T-cell (primary cell): ENCODE measurements around the gene REELD1. TPM values are rescaled to one million over a fixed set of nuclear protein-coding genes. Genes with fewer than 3 reads are reported as not detected.

ENCODE experiments used
- ATAC-seq, 4 experiments: fragments of 200-7000 bp in 3 of 4; fragments of 150-1000 bp in 1 of 4; cut with Tn5 transposase; replicated peaks in 1 of 4; 1 replicate in 3 of 4; 2 replicates in 1 of 4; pipeline ENCODE4 v1.10.0; 2021; ENCODE audit warnings: moderate library complexity in 3 of 4, mild to moderate bottlenecking in 2 of 4, moderate number of reproducible peaks in 1 of 4
- CTCF ChIA-PET, 2 donors: fragments of 300-600 bp; sonication (Branson Sonifier 250); formaldehyde crosslinking; loops; one replicate each; lab custom pipeline; 2022; ENCODE audit warnings: antibody characterized with exemption in 2 of 2; lab: Charles Lee
- POLR2A ChIA-PET, 2 donors: fragments of 300-600 bp; sonication (Branson Sonifier 250); formaldehyde crosslinking; loops; one replicate each; lab custom pipeline; 2022; ENCODE audit warnings: antibody characterized with exemption in 2 of 2; lab: Charles Lee
- DNase-seq, 35 experiments: peaks; one replicate each; pipeline versions ENCODE4 v3.0.0 to v3.0.0-alpha.2; 2013 to 2023
- H3K27ac ChIP-seq: one replicate; pipeline ENCODE4 v1.5.1; 2013; ENCODE audit warnings: low read length
- H3K27me3 ChIP-seq, 2 experiments: replicated peaks in 1 of 2; 1 replicate in 1 of 2; 2 replicates in 1 of 2; pipeline versions ENCODE4 v1.6.1 to v1.7.0; 2013; ENCODE audit warnings: low read length in 1 of 2, mixed read lengths in 1 of 2; ENCODE audit not compliant: control insufficient read depth in 2 of 2, insufficient read depth in 2 of 2; ENCODE audit errors: extremely low read depth in 1 of 2
- H3K36me3 ChIP-seq, 2 donors: 1 replicate in 1 of 2; 2 replicates in 1 of 2; pipeline versions ENCODE4 v1.6.1 to v1.7.0; 2013; ENCODE audit warnings: low read length in 1 of 2; ENCODE audit not compliant: control insufficient read depth in 2 of 2, insufficient read depth in 1 of 2; ENCODE audit errors: extremely low read depth in 1 of 2
- H3K4me1 ChIP-seq, 2 experiments: 1 replicate in 1 of 2; 2 replicates in 1 of 2; pipeline versions ENCODE4 v1.6.1 to v1.7.0; 2013; ENCODE audit warnings: low read length in 2 of 2, mixed read lengths in 1 of 2; ENCODE audit not compliant: insufficient read depth in 2 of 2, control insufficient read depth in 1 of 2; ENCODE audit errors: extremely low read depth in 1 of 2
- H3K4me3 ChIP-seq, 2 donors: 1 replicate in 1 of 2; 2 replicates in 1 of 2; pipeline versions ENCODE4 v1.5.1 to v1.7.0; 2013; ENCODE audit warnings: mild to moderate bottlenecking in 2 of 2, low read length in 1 of 2, moderate library complexity in 1 of 2; ENCODE audit not compliant: control insufficient read depth in 1 of 2; ENCODE audit errors: extremely low read depth in 1 of 2
- H3K9me3 ChIP-seq: 2 replicates; pipeline ENCODE4 v1.7.0; 2013
- H3K27ac Mint-ChIP-seq, 2 donors: one replicate each; pipeline ENCODE4 v1.8.0; 2020 to 2021; ENCODE audit warnings: mild to moderate bottlenecking in 2 of 2, mixed read lengths in 2 of 2
- H3K27me3 Mint-ChIP-seq, 2 donors: one replicate each; pipeline ENCODE4 v1.8.0; 2021 to 2022; ENCODE audit warnings: mixed read lengths in 2 of 2
- H3K36me3 Mint-ChIP-seq: one replicate; pipeline ENCODE4 v1.8.0; 2021; ENCODE audit warnings: mixed read lengths
- H3K4me1 Mint-ChIP-seq, 3 donors: one replicate each; pipeline ENCODE4 v1.8.0; 2020 to 2022; ENCODE audit warnings: mixed read lengths in 3 of 3, mild to moderate bottlenecking in 1 of 3
- H3K4me3 Mint-ChIP-seq, 3 donors: one replicate each; pipeline ENCODE4 v1.8.0; 2020 to 2022; ENCODE audit warnings: mild to moderate bottlenecking in 3 of 3, mixed read lengths in 3 of 3, moderate library complexity in 3 of 3
- H3K9me3 Mint-ChIP-seq, 3 donors: one replicate each; pipeline ENCODE4 v1.8.0; 2020 to 2022; ENCODE audit warnings: mixed read lengths in 3 of 3
- WGBS: methylation state at CpG from one replicate; pipeline ENCODE4 v1.1.5; 2013; ENCODE audit warnings: missing lambda C conversion rate; ENCODE audit not compliant: insufficient coverage; 5-methylcytosine and 5-hydroxymethylcytosine counted together
- total RNA-seq, 35 experiments: library from RNA in 6 of 35; stranded (reverse) in 6 of 35; fragments of 120-200 nt in 1 of 35; gene quantifications; one replicate each; pipeline versions ENCODE4 v1.2.1 to v1.2.4 and lab custom pipeline; 2013 to 2026

The REELD1 gene
- total RNA-seq, 5 donors from 2014 or later (not counting 1 experiment from before 2014, with no cell fraction given) = 0.65 to 2.0 (median 1.4) TPM

- Histone ChIP-seq H3K36me3 (peaks cover 0 to 8% of the 10 kb centered on the region in 2 donors), H3K27ac (no peak overlapping the region), H3K4me1 (peaks cover 9 to 17% of the 10 kb centered on the region in 2 experiments), H3K27me3 (no peaks in the 10 kb centered on the region), H3K4me3 (no peak overlapping the region), H3K9me3 (no peaks in the 10 kb centered on the region)
- Mint-ChIP-seq H3K4me1 (peaks cover 67 to 70% (median 68%) of the 10 kb centered on the region in 3 donors), H3K4me3 (peak overlapping the region; percentile 0 to 87 (median 15)), H3K27ac (no peak overlapping the region), H3K27me3 (no peaks in the 10 kb centered on the region), H3K36me3 (no peaks in the 10 kb centered on the region), H3K9me3 (no peaks in the 10 kb centered on the region)
- ATAC-seq = no peak
- CTCF ChIA-PET = no interaction called here
- POLR2A ChIA-PET = no interaction called here
- 100% methylated on average over 2 of the region's 8 CpGs for WGBS
- DNase-seq = no peak
Observed at GRCh38 chr4:146178126-146178525, 36.2 kb upstream of the REELD1 start.

GRCh38 chr4:146179784-146180370 is 34.5 kb upstream of the REELD1 start:
- H3K27me3 ChIP-seq = no peaks in the 10 kb centered on the region
- Mint-ChIP-seq H3K9me3 (no peaks in the 10 kb centered on the region), H3K4me1 (peaks cover 62 to 65% (median 63%) of the 10 kb centered on the region in 3 donors), H3K27me3 (no peaks in the 10 kb centered on the region), H3K27ac (no peak overlapping the region), H3K4me3 (peak overlapping the region in 1 of 3 donors; percentile 87), H3K36me3 (peaks cover 4% of the 10 kb centered on the region)
- peaks cover 9 to 17% of the 10 kb centered on the region in 2 experiments for H3K4me1 ChIP-seq
- DNase-seq (no peak), ATAC-seq (no peak)
- no peaks in the 10 kb centered on the region for H3K9me3 ChIP-seq
- ChIA-PET POLR2A (interaction anchor here in 1 of 2 donors (0.7 kb wide), 1 partner anchor 39 kb away, joined by 3 read pairs; no protein-coding TSS in a partner anchor), CTCF (interaction anchor here in 1 of 2 donors (0.7 kb wide), 1 partner anchor 24 kb away, joined by 4 read pairs; no protein-coding TSS in a partner anchor)
- 100% methylated on average over 3 of the region's 7 CpGs for WGBS
- H3K27ac ChIP-seq = no peak overlapping the region
- peaks cover 0 to 23% of the 10 kb centered on the region in 2 donors for H3K36me3 ChIP-seq
- no peak overlapping the region for H3K4me3 ChIP-seq

GRCh38 chr4:146182443-146182842 is 31.9 kb upstream of the REELD1 start:
- no peaks in the 10 kb centered on the region for H3K9me3 Mint-ChIP-seq
- no peak overlapping the region for H3K4me3 Mint-ChIP-seq
- no peak for ATAC-seq
- H3K27me3 Mint-ChIP-seq = no peaks in the 10 kb centered on the region
- no peak for DNase-seq
- Histone ChIP-seq H3K4me1 (peaks cover 5 to 13% of the 10 kb centered on the region in 2 experiments), H3K9me3 (no peaks in the 10 kb centered on the region), H3K27ac (no peak overlapping the region), H3K36me3 (peaks cover 0 to 41% of the 10 kb centered on the region in 2 donors), H3K27me3 (no peaks in the 10 kb centered on the region), H3K4me3 (no peak overlapping the region)
- WGBS = no CpG with 5 or more reads among the region's 3 CpGs
- ChIA-PET CTCF (no interaction called here), POLR2A (no interaction called here)
- peaks cover 48 to 51% (median 51%) of the 10 kb centered on the region in 3 donors for H3K4me1 Mint-ChIP-seq
- H3K36me3 Mint-ChIP-seq = peaks cover 17% of the 10 kb centered on the region
- no peak overlapping the region for H3K27ac Mint-ChIP-seq

- Histone ChIP-seq H3K9me3 (no peaks in the 10 kb centered on the region), H3K27me3 (no peaks in the 10 kb centered on the region), H3K4me3 (no peak overlapping the region), H3K27ac (no peak overlapping the region), H3K36me3 (peaks cover 1 to 48% of the 10 kb centered on the region in 2 donors), H3K4me1 (peaks cover 5 to 6% of the 10 kb centered on the region in 2 experiments)
- Mint-ChIP-seq H3K4me1 (peaks cover 42 to 44% (median 44%) of the 10 kb centered on the region in 3 donors), H3K4me3 (no peak overlapping the region), H3K9me3 (no peaks in the 10 kb centered on the region), H3K27me3 (no peaks in the 10 kb centered on the region), H3K27ac (peak overlapping the region in 1 of 2 donors; percentile 7), H3K36me3 (peaks cover 22% of the 10 kb centered on the region)
- no peak for DNase-seq
- ATAC-seq = no peak
- POLR2A ChIA-PET = interaction anchor here in 1 of 2 donors (0.7 kb wide), 1 partner anchor 238 kb away, joined by 5 read pairs; no protein-coding TSS in a partner anchor
- CTCF ChIA-PET = no interaction called here
- WGBS = no CpG with 5 or more reads among the region's 2 CpGs
Observed at GRCh38 chr4:146183209-146183608, 31.1 kb upstream of the REELD1 start.

GRCh38 chr4:146186041-146186440 is 28.3 kb upstream of the REELD1 start:
- no peak overlapping the region for H3K27ac ChIP-seq
- no CpG with 5 or more reads among the region's 4 CpGs for WGBS
- ATAC-seq (no peak), DNase-seq (no peak)
- H3K36me3 ChIP-seq = peaks cover 2 to 67% of the 10 kb centered on the region in 2 donors
- ChIA-PET CTCF (interaction anchor here in 1 of 2 donors (0.7 kb wide), 1 partner anchor 156 kb away, joined by 3 read pairs; no protein-coding TSS in a partner anchor), POLR2A (no interaction called here)
- H3K9me3 ChIP-seq = no peaks in the 10 kb centered on the region
- H3K27me3 ChIP-seq = no peaks in the 10 kb centered on the region
- H3K36me3 Mint-ChIP-seq = peaks cover 40% of the 10 kb centered on the region
- no peaks in the 10 kb centered on the region for H3K9me3 Mint-ChIP-seq
- no peak overlapping the region for H3K4me3 ChIP-seq
- no peaks in the 10 kb centered on the region for H3K4me1 ChIP-seq
- no peaks in the 10 kb centered on the region for H3K27me3 Mint-ChIP-seq
- no peak overlapping the region for H3K4me3 Mint-ChIP-seq
- no peak overlapping the region for H3K27ac Mint-ChIP-seq
- H3K4me1 Mint-ChIP-seq = peaks cover 14 to 18% (median 17%) of the 10 kb centered on the region in 3 donors

- ATAC-seq (no peak), DNase-seq (no peak)
- peaks cover 2 to 69% of the 10 kb centered on the region in 2 donors for H3K36me3 ChIP-seq
- POLR2A ChIA-PET = no interaction called here
- H3K9me3 Mint-ChIP-seq = no peaks in the 10 kb centered on the region
- no peaks in the 10 kb centered on the region for H3K9me3 ChIP-seq
- no peak overlapping the region for H3K4me3 Mint-ChIP-seq
- no peaks in the 10 kb centered on the region for H3K27me3 ChIP-seq
- CTCF ChIA-PET = interaction anchor here in 1 of 2 donors (0.7 kb wide), 1 partner anchor 155 kb away, joined by 3 read pairs; no protein-coding TSS in a partner anchor
- H3K36me3 Mint-ChIP-seq = peaks cover 45% of the 10 kb centered on the region
- no peak overlapping the region for H3K27ac ChIP-seq
- no peaks in the 10 kb centered on the region for H3K4me1 ChIP-seq
- no peaks in the 10 kb centered on the region for H3K27me3 Mint-ChIP-seq
- no peak overlapping the region for H3K4me3 ChIP-seq
- no peak overlapping the region for H3K27ac Mint-ChIP-seq
- WGBS = 100% methylated on average over 1 of the region's 3 CpGs
- H3K4me1 Mint-ChIP-seq = peaks cover 9 to 15% (median 15%) of the 10 kb centered on the region in 3 donors
Observed at GRCh38 chr4:146186596-146186995, 27.7 kb upstream of the REELD1 start.
